Measurements from ENCODE around the gene MLIP.

The MLIP gene

DNA sequence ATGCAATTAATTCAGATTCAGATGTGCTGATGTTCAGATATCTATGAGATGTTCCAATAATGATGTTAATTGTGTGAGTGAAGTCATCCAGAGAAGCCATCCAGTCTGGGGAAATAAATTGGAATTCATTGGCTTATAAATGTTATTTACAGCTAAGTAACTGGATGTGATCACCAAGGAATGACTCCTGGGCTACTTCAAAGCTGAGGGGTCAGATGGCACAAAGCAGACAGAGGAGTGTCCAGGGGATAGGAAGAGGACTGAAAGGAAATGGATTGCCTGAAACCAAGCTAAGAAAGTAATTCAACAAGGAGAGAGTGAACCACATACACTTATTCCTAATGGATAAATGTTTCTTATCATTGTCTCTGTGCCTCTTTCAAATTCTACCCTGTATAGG lies 4.5 kb upstream of the MLIP start:
- Histone ChIP-seq H3K14ac (ENCODE audit: low read length in 2 of 2) (no peak overlapping the region), H3K18ac (ENCODE audit: low read depth in 1 of 2, low read length in 2 of 2) (no peak overlapping the region), H3K9ac (ENCODE audit: low read length) (no peak overlapping the region), H3K4me2 (ENCODE audit: low read length, poor library complexity, severe bottlenecking) (no peak overlapping the region), H3K9me3 (ENCODE audit: control insufficient read depth, low read length) (no peaks in the 10 kb centered on the region), H3K4me1 (ENCODE audit: control insufficient read depth, insufficient read depth, low read depth, low read length) (no peaks in the 10 kb centered on the region), H3K27ac (ENCODE audit: low read length, poor library complexity, severe bottlenecking) (no peak overlapping the region), H3K36me3 (ENCODE audit: control insufficient read depth in 1 of 2, insufficient read depth in 2 of 2, low read depth in 1 of 2, low read length in 2 of 2) (no peaks in the 10 kb centered on the region), H4K91ac (ENCODE audit: low read length) (no peak overlapping the region), H2BK15ac (ENCODE audit: low read depth, poor library complexity, severe bottlenecking) (no peak overlapping the region), H2AK5ac (ENCODE audit: low read length, severe bottlenecking) (no peak overlapping the region), H2AFZ (ENCODE audit: low read depth, low read length) (no peak overlapping the region), H3K4ac (ENCODE audit: low read depth in 1 of 2, low read length in 2 of 2) (no peak overlapping the region), H4K8ac (ENCODE audit: low read length) (no peak overlapping the region), H3K27me3 (ENCODE audit: control insufficient read depth in 1 of 2, insufficient read depth in 1 of 2, low read length in 2 of 2) (no peaks in the 10 kb centered on the region), H3K4me3 (ENCODE audit: insufficient read depth in 1 of 2, low read depth in 1 of 2, low read length in 2 of 2) (no peak overlapping the region), H2BK12ac (ENCODE audit: low read length in 2 of 2) (no peak overlapping the region), H2BK120ac (ENCODE audit: low read depth, low read length) (no peak overlapping the region), H3K79me1 (replicated peaks; ENCODE audit: low read length, poor library complexity, severe bottlenecking) (no peaks in the 10 kb centered on the region), H3K23ac (ENCODE audit: low read length in 2 of 2) (no peak overlapping the region), H2BK5ac (ENCODE audit: low read depth, low read length, poor library complexity, severe bottlenecking) (no peak overlapping the region)
- DNase-seq: no peak

DNA sequence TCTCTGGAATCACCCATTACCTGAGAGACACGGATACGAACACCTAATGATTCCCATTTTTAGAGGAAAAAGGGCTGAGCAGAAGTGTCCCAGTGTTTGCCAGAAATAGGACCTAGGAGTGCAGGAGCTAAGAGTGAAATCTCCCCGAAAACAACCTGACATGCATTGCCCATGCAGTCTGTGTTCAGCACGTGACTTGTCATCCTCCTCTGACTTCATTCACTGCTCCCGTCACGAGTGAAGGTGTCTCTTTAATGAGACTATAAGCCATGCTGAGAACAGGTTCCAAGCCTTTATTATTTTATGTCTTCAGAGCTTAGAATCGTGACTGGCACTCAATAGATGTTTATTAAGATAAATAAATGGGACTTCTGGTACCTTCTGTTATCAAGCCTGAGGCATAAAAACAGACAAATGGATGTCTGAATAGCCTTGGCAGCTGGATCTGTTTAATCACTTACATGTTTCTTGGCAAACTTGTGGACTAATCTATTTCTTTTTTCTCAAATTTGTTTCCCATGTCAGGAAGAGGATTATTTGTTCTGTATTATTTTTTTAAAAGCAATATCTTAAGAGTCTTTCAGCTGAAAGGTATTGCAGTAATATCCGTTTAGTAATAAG lies 3.7 kb upstream of the MLIP start:
- H3K4me1 ChIP-seq (ENCODE audit: control insufficient read depth, insufficient read depth, low read depth, low read length): no peaks in the 10 kb centered on the region
- DNase-seq: no peak

DNA sequence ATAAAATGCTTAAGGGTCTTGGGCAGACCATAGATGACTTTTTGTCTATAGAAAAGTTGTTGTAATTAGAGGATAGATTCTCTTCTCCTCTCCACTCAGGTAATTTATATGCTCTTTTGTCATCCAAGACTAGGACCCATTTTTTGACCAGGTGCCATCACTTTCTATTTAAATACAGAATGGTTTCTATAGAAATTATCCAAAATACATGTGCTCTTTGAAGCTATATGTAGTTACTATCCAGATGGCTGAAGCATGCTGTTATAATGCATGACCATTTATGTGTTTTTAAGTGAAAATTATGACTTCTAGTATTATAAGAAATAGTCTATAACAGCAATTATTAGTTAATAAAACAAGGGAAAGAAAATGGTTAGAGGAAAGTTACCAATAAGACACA lies 3.0 kb upstream of the MLIP start:
- Histone ChIP-seq H3K4me1 (ENCODE audit: control insufficient read depth, insufficient read depth, low read depth, low read length) (no peaks in the 10 kb centered on the region), H2BK120ac (ENCODE audit: low read depth, low read length) (no peak overlapping the region), H3K36me3 (ENCODE audit: control insufficient read depth in 1 of 2, insufficient read depth in 2 of 2, low read depth in 1 of 2, low read length in 2 of 2) (no peaks in the 10 kb centered on the region), H3K4me2 (ENCODE audit: low read length, poor library complexity, severe bottlenecking) (no peak overlapping the region), H2BK5ac (ENCODE audit: low read depth, low read length, poor library complexity, severe bottlenecking) (no peak overlapping the region), H3K14ac (ENCODE audit: low read length in 2 of 2) (no peak overlapping the region), H2BK15ac (ENCODE audit: low read depth, poor library complexity, severe bottlenecking) (no peak overlapping the region), H2AK5ac (ENCODE audit: low read length, severe bottlenecking) (no peak overlapping the region), H3K18ac (ENCODE audit: low read depth in 1 of 2, low read length in 2 of 2) (no peak overlapping the region), H3K27ac (ENCODE audit: low read length, poor library complexity, severe bottlenecking) (no peak overlapping the region), H3K27me3 (ENCODE audit: control insufficient read depth in 1 of 2, insufficient read depth in 1 of 2, low read length in 2 of 2) (no peaks in the 10 kb centered on the region), H2BK12ac (ENCODE audit: low read length in 2 of 2) (no peak overlapping the region), H3K23ac (ENCODE audit: low read length in 2 of 2) (no peak overlapping the region), H3K9ac (ENCODE audit: low read length) (no peak overlapping the region), H2AFZ (ENCODE audit: low read depth, low read length) (no peak overlapping the region), H4K91ac (ENCODE audit: low read length) (no peak overlapping the region), H3K4ac (ENCODE audit: low read depth in 1 of 2, low read length in 2 of 2) (no peak overlapping the region), H3K4me3 (ENCODE audit: insufficient read depth in 1 of 2, low read depth in 1 of 2, low read length in 2 of 2) (no peak overlapping the region), H3K9me3 (ENCODE audit: control insufficient read depth, low read length) (no peaks in the 10 kb centered on the region), H3K79me1 (replicated peaks; ENCODE audit: low read length, poor library complexity, severe bottlenecking) (no peaks in the 10 kb centered on the region), H4K8ac (ENCODE audit: low read length) (no peak overlapping the region)
- no peak for DNase-seq

More for the DNA sequence above, 3.7 kb upstream of the MLIP start:
- no peak overlapping the region for H3K18ac ChIP-seq (ENCODE audit: low read depth in 1 of 2, low read length in 2 of 2)
- no peak overlapping the region for H2BK12ac ChIP-seq (ENCODE audit: low read length in 2 of 2)
- no peak overlapping the region for H2BK15ac ChIP-seq (ENCODE audit: low read depth, poor library complexity, severe bottlenecking)
- H3K27ac ChIP-seq (ENCODE audit: low read length, poor library complexity, severe bottlenecking): no peak overlapping the region
- no peak overlapping the region for H3K4ac ChIP-seq (ENCODE audit: low read depth in 1 of 2, low read length in 2 of 2)
- H2BK120ac ChIP-seq (ENCODE audit: low read depth, low read length): no peak overlapping the region
- H3K23ac ChIP-seq (ENCODE audit: low read length in 2 of 2): no peak overlapping the region
- no peak overlapping the region for H4K91ac ChIP-seq (ENCODE audit: low read length)
- H3K9ac ChIP-seq (ENCODE audit: low read length): no peak overlapping the region
- 94% methylated on average over 8 of the region's 8 CpGs for WGBS
- H3K36me3 ChIP-seq (ENCODE audit: control insufficient read depth in 1 of 2, insufficient read depth in 2 of 2, low read depth in 1 of 2, low read length in 2 of 2): no peaks in the 10 kb centered on the region
- H4K8ac ChIP-seq (ENCODE audit: low read length): no peak overlapping the region
- no peak overlapping the region for H2AK5ac ChIP-seq (ENCODE audit: low read length, severe bottlenecking)
- H3K14ac ChIP-seq (ENCODE audit: low read length in 2 of 2): peak overlapping the region in 1 of 2 experiments; percentile 65
- H2BK5ac ChIP-seq (ENCODE audit: low read depth, low read length, poor library complexity, severe bottlenecking): no peak overlapping the region
- no peaks in the 10 kb centered on the region for H3K9me3 ChIP-seq (ENCODE audit: control insufficient read depth, low read length)
- H3K4me3 ChIP-seq (ENCODE audit: insufficient read depth in 1 of 2, low read depth in 1 of 2, low read length in 2 of 2): no peak overlapping the region
- H3K79me1 ChIP-seq (replicated peaks; ENCODE audit: low read length, poor library complexity, severe bottlenecking): no peaks in the 10 kb centered on the region
- no peaks in the 10 kb centered on the region for H3K27me3 ChIP-seq (ENCODE audit: control insufficient read depth in 1 of 2, insufficient read depth in 1 of 2, low read length in 2 of 2)
- H3K4me2 ChIP-seq (ENCODE audit: low read length, poor library complexity, severe bottlenecking): no peak overlapping the region
- no peak overlapping the region for H2AFZ ChIP-seq (ENCODE audit: low read depth, low read length)

DNA sequence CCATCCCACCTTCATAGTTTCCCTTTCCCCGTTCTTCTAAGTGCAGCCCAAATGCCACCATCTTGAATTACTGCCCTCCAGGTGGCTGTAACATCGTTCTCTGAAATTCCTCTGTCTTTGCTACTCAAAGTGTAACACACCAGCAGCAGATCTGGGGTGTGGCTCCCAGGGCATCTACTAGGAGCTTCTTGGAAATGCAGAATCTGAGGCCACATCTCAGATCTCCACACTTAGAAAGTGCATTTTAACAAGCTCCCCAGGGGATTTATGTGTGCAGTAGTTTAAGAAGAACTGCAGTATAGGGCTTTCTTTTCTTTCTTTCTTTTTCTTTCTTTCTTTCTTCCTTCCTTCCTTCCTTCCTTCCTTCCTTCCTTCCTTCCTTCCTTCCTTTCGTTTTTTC lies 1.7 kb upstream of the MLIP start:
- no peak overlapping the region for H3K18ac ChIP-seq (ENCODE audit: low read depth in 1 of 2, low read length in 2 of 2)
- H3K9me3 ChIP-seq (ENCODE audit: control insufficient read depth, low read length): no peaks in the 10 kb centered on the region
- no peak overlapping the region for H3K27ac ChIP-seq (ENCODE audit: low read length, poor library complexity, severe bottlenecking)
- H3K14ac ChIP-seq (ENCODE audit: low read length in 2 of 2): no peak overlapping the region
- H3K4me3 ChIP-seq (ENCODE audit: insufficient read depth in 1 of 2, low read depth in 1 of 2, low read length in 2 of 2): no peak overlapping the region
- H2BK15ac ChIP-seq (ENCODE audit: low read depth, poor library complexity, severe bottlenecking): no peak overlapping the region
- no peak overlapping the region for H2BK5ac ChIP-seq (ENCODE audit: low read depth, low read length, poor library complexity, severe bottlenecking)
- H3K23ac ChIP-seq (ENCODE audit: low read length in 2 of 2): no peak overlapping the region
- H2BK12ac ChIP-seq (ENCODE audit: low read length in 2 of 2): no peak overlapping the region
- no peak overlapping the region for H3K4ac ChIP-seq (ENCODE audit: low read depth in 1 of 2, low read length in 2 of 2)
- H4K8ac ChIP-seq (ENCODE audit: low read length): no peak overlapping the region
- no peaks in the 10 kb centered on the region for H3K4me1 ChIP-seq (ENCODE audit: control insufficient read depth, insufficient read depth, low read depth, low read length)
- no peaks in the 10 kb centered on the region for H3K36me3 ChIP-seq (ENCODE audit: control insufficient read depth in 1 of 2, insufficient read depth in 2 of 2, low read depth in 1 of 2, low read length in 2 of 2)
- WGBS: 88% methylated on average over 3 of the region's 3 CpGs
- DNase-seq: no peak
- H2BK120ac ChIP-seq (ENCODE audit: low read depth, low read length): no peak overlapping the region
- no peak overlapping the region for H2AFZ ChIP-seq (ENCODE audit: low read depth, low read length)
- no peaks in the 10 kb centered on the region for H3K79me1 ChIP-seq (replicated peaks; ENCODE audit: low read length, poor library complexity, severe bottlenecking)
- no peak overlapping the region for H4K91ac ChIP-seq (ENCODE audit: low read length)
- H3K27me3 ChIP-seq (ENCODE audit: control insufficient read depth in 1 of 2, insufficient read depth in 1 of 2, low read length in 2 of 2): no peaks in the 10 kb centered on the region
- H2AK5ac ChIP-seq (ENCODE audit: low read length, severe bottlenecking): no peak overlapping the region
- H3K9ac ChIP-seq (ENCODE audit: low read length): no peak overlapping the region
- H3K4me2 ChIP-seq (ENCODE audit: low read length, poor library complexity, severe bottlenecking): no peak overlapping the region
